SK-N-SH (cell line): Measurements from ENCODE around the gene ZP1. TPM values are rescaled to one million over a fixed set of nuclear protein-coding genes. Genes with fewer than 3 reads are reported as not detected.

Experiments
- CTCF ChIA-PET: fragments of 300-600, 350-600 bp; formaldehyde crosslinking; extraction: SDS; loops from one replicate; lab custom pipeline; 2021; lab: Yijun Ruan, JAX
- POLR2A ChIA-PET: fragments of 350-600 bp; sonication (Branson Sonifier 250); formaldehyde crosslinking; extraction: SDS; loops from one replicate; lab custom pipeline; 2020; ENCODE audit warnings: antibody characterized with exemption, inconsistent platforms; lab: Yijun Ruan, JAX
- DNase-seq: peaks from one replicate; pipeline ENCODE4 v3.0.0; 2012
- H2AFZ ChIP-seq: fragments of 200-600 bp; sonication (generic); 2 replicates; pipeline ENCODE4 v1.8.1; 2016; ENCODE audit warnings: antibody characterized with exemption, mild to moderate bottlenecking, low read depth
- H3F3A ChIP-seq: fragments of 200-600 bp; sonication (generic); replicated peaks from 2 replicates; pipeline ENCODE3; 2016; ENCODE audit warnings: antibody characterized with exemption, mild to moderate bottlenecking; ENCODE audit not compliant: insufficient read depth
- H3K27ac ChIP-seq, 2 experiments: fragments of 200-500 bp in 1 of 2; fragments of 200-600 bp in 1 of 2; sonication (Bioruptor generic) in 1 of 2; sonication (generic), shearing (Covaris generic) in 1 of 2; 2 replicates each; pipeline versions ENCODE4 v1.5.1 to v1.6.1; 2014 to 2016; ENCODE audit warnings: low read depth in 2 of 2, inconsistent platforms in 1 of 2, low read length in 1 of 2, mild to moderate bottlenecking in 1 of 2, mixed read lengths in 1 of 2
- H3K27me3 ChIP-seq: fragments of 200-600 bp; sonication (generic), shearing (Covaris generic); 2 replicates; pipeline ENCODE4 v1.6.1; 2016; ENCODE audit warnings: mixed run types; ENCODE audit not compliant: insufficient read depth
- H3K36me3 ChIP-seq, 2 experiments: fragments of 200-500 bp in 1 of 2; fragments of 200-600 bp in 1 of 2; sonication (Bioruptor generic) in 1 of 2; sonication (generic) in 1 of 2; replicated peaks in 1 of 2; 2 replicates each; pipeline versions ENCODE3 to v1.5.1; 2014 to 2016; ENCODE audit warnings: low read length in 1 of 2, mild to moderate bottlenecking in 1 of 2; ENCODE audit not compliant: insufficient read depth in 2 of 2, control insufficient read depth in 1 of 2
- H3K4me1 ChIP-seq, 2 experiments: fragments of 200-500 bp in 1 of 2; fragments of 200-600 bp in 1 of 2; sonication (Bioruptor generic) in 1 of 2; sonication (generic), shearing (Covaris generic) in 1 of 2; 2 replicates each; pipeline versions ENCODE4 v1.5.1 to v1.6.1; 2014 to 2016; ENCODE audit warnings: low read depth in 1 of 2, low read length in 1 of 2, mixed run types in 1 of 2; ENCODE audit not compliant: insufficient read depth in 2 of 2, control insufficient read depth in 1 of 2
- H3K4me2 ChIP-seq: fragments of 200-600 bp; sonication (generic), shearing (Covaris generic); 2 replicates; pipeline ENCODE4 v1.6.1; 2017; ENCODE audit warnings: mixed run types
- H3K4me3 ChIP-seq, 2 experiments: fragments of 200-500 bp in 1 of 2; fragments of 200-600 bp in 1 of 2; sonication (Bioruptor generic) in 1 of 2; sonication (generic), shearing (Covaris generic) in 1 of 2; 2 replicates each; pipeline versions ENCODE4 v1.5.1 to v1.8.1; 2014 to 2016; ENCODE audit warnings: low read depth in 2 of 2, inconsistent platforms in 1 of 2, low read length in 1 of 2, mild to moderate bottlenecking in 1 of 2, mixed read lengths in 1 of 2, moderate library complexity in 1 of 2
- H3K79me2 ChIP-seq: fragments of 200-600 bp; sonication (generic); 2 replicates; pipeline ENCODE4 v1.8.1; 2017; ENCODE audit warnings: mild to moderate bottlenecking; ENCODE audit not compliant: insufficient read depth
- H3K9ac ChIP-seq: fragments of 200-600 bp; sonication (generic); 2 replicates; pipeline ENCODE4 v1.6.1; 2017; ENCODE audit warnings: mixed run types
- H3K9me2 ChIP-seq: fragments of 200-600 bp; sonication (generic); 2 replicates; pipeline ENCODE4 v1.6.1; 2017; ENCODE audit warnings: mixed run types
- H3K9me3 ChIP-seq: fragments of 200-600 bp; sonication (generic); 2 replicates; pipeline ENCODE4 v1.6.1; 2017; ENCODE audit warnings: mixed run types, mild to moderate bottlenecking, moderate library complexity
- H4K20me1 ChIP-seq: fragments of 200-600 bp; sonication (generic); 2 replicates; pipeline ENCODE4 v1.6.1; 2017; ENCODE audit warnings: mild to moderate bottlenecking, mixed run types; ENCODE audit not compliant: insufficient read depth
- CHD2 ChIP-seq: fragments of 150-350 bp; IDR thresholded peaks from 2 replicates; pipeline ENCODE4 v1.6.1; 2018; ENCODE audit warnings: low read length; ENCODE audit not compliant: partially characterized antibody
- ELF1 ChIP-seq: IDR thresholded peaks from 2 replicates; pipeline ENCODE4 v1.4.0; 2012
- EP300 ChIP-seq, 2 experiments: IDR thresholded peaks; 2 replicates each; pipeline versions ENCODE4 v1.4.0 to v1.6.1; 2012; ENCODE audit warnings: borderline replicate concordance in 1 of 2, low read depth in 1 of 2, low read length in 1 of 2
- FOSL2 ChIP-seq: IDR thresholded peaks from 2 replicates; pipeline ENCODE4 v1.4.0; 2012; ENCODE audit warnings: low read depth, mild to moderate bottlenecking, moderate library complexity, borderline replicate concordance
- FOXM1 ChIP-seq: IDR thresholded peaks from 2 replicates; pipeline ENCODE4 v1.4.0; 2012; ENCODE audit warnings: low read depth, mild to moderate bottlenecking
- GATA2 ChIP-seq: sonication (generic); formaldehyde crosslinking; IDR thresholded peaks from 2 replicates; pipeline ENCODE4 v1.5.0; 2020; ENCODE audit warnings: mild to moderate bottlenecking, missing genetic modification reagents
- MXI1 ChIP-seq: IDR thresholded peaks from 2 replicates; pipeline ENCODE4 v1.6.1; 2012; ENCODE audit warnings: mild to moderate bottlenecking, low read depth, low read length, improper control_type of control experiment
- NRF1 ChIP-seq: IDR thresholded peaks from 2 replicates; pipeline ENCODE4 v1.6.1; 2012; ENCODE audit warnings: low read depth, mild to moderate bottlenecking, low read length
- RAD21 ChIP-seq: IDR thresholded peaks from 2 replicates; pipeline ENCODE4 v1.6.1; 2012; ENCODE audit warnings: mild to moderate bottlenecking, low read length
- RCOR1 ChIP-seq: fragments of 150-350 bp; IDR thresholded peaks from 2 replicates; pipeline ENCODE4 v1.6.1; 2017; ENCODE audit warnings: antibody characterized with exemption, low read length
- RFX5 ChIP-seq: IDR thresholded peaks from 2 replicates; pipeline ENCODE4 v1.6.1; 2012; ENCODE audit warnings: mild to moderate bottlenecking, improper control_type of control experiment, low read length
- SMC3 ChIP-seq: IDR thresholded peaks from 2 replicates; pipeline ENCODE4 v1.6.1; 2012; ENCODE audit warnings: low read depth, low read length, improper control_type of control experiment
- TCF12 ChIP-seq: IDR thresholded peaks from 2 replicates; pipeline ENCODE4 v1.4.0; 2012
- TEAD4 ChIP-seq: IDR thresholded peaks from 2 replicates; pipeline ENCODE4 v1.4.0; 2012; ENCODE audit warnings: mild to moderate bottlenecking, borderline replicate concordance; ENCODE audit not compliant: insufficient read depth
- WGBS: methylation state at CpG from one replicate; pipeline ENCODE4 v1.1.6; 2017; ENCODE audit warnings: low lambda C conversion rate; 5-methylcytosine and 5-hydroxymethylcytosine counted together
- polyA plus RNA-seq, 3 experiments: library from polyadenylated mRNA; depleted of rRNA; stranded (reverse); fragments of >200 nt; gene quantifications; 2 replicates each; pipeline ENCODE4 v1.2.3, GENCODE V29; 2012
- TF ChIP-seq, protein P1 (sequence below): IDR thresholded peaks from 2 replicates; pipeline ENCODE4; 2012
- TF ChIP-seq, protein P2 (sequence below): IDR thresholded peaks from 2 replicates; pipeline ENCODE4 v1.6.1; 2012; ENCODE audit warnings: mild to moderate bottlenecking, low read depth, low read length, moderate library complexity
- TF ChIP-seq, protein P3 (sequence below): IDR thresholded peaks from 2 replicates; pipeline ENCODE4 v1.4.0; 2012; ENCODE audit warnings: low read depth, borderline replicate concordance
- TF ChIP-seq, protein P4 (sequence below): IDR thresholded peaks from 2 replicates; pipeline ENCODE4 v1.4.0; 2012; ENCODE audit warnings: low read depth, borderline replicate concordance
- TF ChIP-seq, protein P5 (sequence below): IDR thresholded peaks from 2 replicates; pipeline ENCODE4 v1.4.0; 2012; ENCODE audit warnings: low read depth

The ZP1 gene
- polyA plus RNA-seq, 1 of the 3 experiments (the other 2 are of a cell fraction): not detected

DNA sequence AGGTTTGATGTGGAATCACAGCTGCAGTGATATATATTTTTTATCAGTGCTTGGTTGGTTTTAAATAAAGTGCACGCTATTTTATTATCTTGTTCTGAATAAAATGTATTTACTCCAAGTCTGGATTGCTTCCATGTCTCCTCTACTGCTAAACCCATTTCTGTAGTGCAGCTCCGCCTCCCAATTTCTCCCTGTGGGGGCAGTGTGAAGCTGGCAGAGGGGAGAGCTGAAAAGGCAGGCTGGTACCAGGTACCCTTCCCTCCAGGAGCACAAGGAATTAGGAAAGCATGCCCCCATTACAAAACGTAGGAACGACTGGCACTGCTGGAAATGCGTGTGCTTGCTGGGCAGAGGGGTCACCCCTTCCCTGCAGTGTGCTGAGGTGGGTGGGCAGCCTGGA lies 56.0 kb downstream of the ZP1 start:
- CTCF ChIA-PET: interaction anchor here (1.0 to 5.8 kb wide), 7 partner anchors 8 to 206 kb away, joined by 3 to 21 read pairs (median 5); no protein-coding TSS in a partner anchor

More for the DNA sequence above, 56.0 kb downstream of the ZP1 start:
- peaks cover 7 to 28% of the 10 kb centered on the region in 2 experiments; a peak in 3 of 4 replicates for H3K4me1 ChIP-seq
- H4K20me1 ChIP-seq: no peaks in the 10 kb centered on the region
- no peak overlapping the region for H2AFZ ChIP-seq
- no peak for TF ChIP-seq FOXM1
- no peak for TF ChIP-seq NRF1
- TF ChIP-seq, protein P1, sequence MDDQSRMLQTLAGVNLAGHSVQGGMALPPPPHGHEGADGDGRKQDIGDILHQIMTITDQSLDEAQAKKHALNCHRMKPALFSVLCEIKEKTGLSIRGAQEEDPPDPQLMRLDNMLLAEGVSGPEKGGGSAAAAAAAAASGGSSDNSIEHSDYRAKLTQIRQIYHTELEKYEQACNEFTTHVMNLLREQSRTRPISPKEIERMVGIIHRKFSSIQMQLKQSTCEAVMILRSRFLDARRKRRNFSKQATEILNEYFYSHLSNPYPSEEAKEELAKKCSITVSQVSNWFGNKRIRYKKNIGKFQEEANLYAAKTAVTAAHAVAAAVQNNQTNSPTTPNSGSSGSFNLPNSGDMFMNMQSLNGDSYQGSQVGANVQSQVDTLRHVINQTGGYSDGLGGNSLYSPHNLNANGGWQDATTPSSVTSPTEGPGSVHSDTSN: no peak
- TF ChIP-seq MXI1: no peak
- TF ChIP-seq ELF1: no peak
- TF ChIP-seq TEAD4: no peak
- TF ChIP-seq, protein P2, sequence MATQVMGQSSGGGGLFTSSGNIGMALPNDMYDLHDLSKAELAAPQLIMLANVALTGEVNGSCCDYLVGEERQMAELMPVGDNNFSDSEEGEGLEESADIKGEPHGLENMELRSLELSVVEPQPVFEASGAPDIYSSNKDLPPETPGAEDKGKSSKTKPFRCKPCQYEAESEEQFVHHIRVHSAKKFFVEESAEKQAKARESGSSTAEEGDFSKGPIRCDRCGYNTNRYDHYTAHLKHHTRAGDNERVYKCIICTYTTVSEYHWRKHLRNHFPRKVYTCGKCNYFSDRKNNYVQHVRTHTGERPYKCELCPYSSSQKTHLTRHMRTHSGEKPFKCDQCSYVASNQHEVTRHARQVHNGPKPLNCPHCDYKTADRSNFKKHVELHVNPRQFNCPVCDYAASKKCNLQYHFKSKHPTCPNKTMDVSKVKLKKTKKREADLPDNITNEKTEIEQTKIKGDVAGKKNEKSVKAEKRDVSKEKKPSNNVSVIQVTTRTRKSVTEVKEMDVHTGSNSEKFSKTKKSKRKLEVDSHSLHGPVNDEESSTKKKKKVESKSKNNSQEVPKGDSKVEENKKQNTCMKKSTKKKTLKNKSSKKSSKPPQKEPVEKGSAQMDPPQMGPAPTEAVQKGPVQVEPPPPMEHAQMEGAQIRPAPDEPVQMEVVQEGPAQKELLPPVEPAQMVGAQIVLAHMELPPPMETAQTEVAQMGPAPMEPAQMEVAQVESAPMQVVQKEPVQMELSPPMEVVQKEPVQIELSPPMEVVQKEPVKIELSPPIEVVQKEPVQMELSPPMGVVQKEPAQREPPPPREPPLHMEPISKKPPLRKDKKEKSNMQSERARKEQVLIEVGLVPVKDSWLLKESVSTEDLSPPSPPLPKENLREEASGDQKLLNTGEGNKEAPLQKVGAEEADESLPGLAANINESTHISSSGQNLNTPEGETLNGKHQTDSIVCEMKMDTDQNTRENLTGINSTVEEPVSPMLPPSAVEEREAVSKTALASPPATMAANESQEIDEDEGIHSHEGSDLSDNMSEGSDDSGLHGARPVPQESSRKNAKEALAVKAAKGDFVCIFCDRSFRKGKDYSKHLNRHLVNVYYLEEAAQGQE: no peak
- no peak for TF ChIP-seq GATA2 (CRISPR knock-in tag)
- no peak for TF ChIP-seq TCF12
- TF ChIP-seq SMC3: no peak
- TF ChIP-seq RAD21: no peak
- TF ChIP-seq CHD2: no peak
- no peak for TF ChIP-seq RFX5
- TF ChIP-seq, protein P3, sequence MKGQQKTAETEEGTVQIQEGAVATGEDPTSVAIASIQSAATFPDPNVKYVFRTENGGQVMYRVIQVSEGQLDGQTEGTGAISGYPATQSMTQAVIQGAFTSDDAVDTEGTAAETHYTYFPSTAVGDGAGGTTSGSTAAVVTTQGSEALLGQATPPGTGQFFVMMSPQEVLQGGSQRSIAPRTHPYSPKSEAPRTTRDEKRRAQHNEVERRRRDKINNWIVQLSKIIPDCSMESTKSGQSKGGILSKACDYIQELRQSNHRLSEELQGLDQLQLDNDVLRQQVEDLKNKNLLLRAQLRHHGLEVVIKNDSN: no peak
- TF ChIP-seq, protein P4, sequence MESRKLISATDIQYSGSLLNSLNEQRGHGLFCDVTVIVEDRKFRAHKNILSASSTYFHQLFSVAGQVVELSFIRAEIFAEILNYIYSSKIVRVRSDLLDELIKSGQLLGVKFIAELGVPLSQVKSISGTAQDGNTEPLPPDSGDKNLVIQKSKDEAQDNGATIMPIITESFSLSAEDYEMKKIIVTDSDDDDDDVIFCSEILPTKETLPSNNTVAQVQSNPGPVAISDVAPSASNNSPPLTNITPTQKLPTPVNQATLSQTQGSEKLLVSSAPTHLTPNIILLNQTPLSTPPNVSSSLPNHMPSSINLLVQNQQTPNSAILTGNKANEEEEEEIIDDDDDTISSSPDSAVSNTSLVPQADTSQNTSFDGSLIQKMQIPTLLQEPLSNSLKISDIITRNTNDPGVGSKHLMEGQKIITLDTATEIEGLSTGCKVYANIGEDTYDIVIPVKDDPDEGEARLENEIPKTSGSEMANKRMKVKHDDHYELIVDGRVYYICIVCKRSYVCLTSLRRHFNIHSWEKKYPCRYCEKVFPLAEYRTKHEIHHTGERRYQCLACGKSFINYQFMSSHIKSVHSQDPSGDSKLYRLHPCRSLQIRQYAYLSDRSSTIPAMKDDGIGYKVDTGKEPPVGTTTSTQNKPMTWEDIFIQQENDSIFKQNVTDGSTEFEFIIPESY: no peak
- TF ChIP-seq, protein P5, sequence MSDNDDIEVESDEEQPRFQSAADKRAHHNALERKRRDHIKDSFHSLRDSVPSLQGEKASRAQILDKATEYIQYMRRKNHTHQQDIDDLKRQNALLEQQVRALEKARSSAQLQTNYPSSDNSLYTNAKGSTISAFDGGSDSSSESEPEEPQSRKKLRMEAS: no peak
- TF ChIP-seq FOSL2: no peak
- no peak for TF ChIP-seq RCOR1
- TF ChIP-seq EP300 (IDR thresholded peaks at IDR 0.05; ENCODE audit: borderline replicate concordance in 1 of 2, low read depth in 1 of 2, low read length in 1 of 2): no peak
- TF ChIP-seq, all 33 proteins: peak for 0
- H3K36me3 ChIP-seq: peaks cover 6 to 34% of the 10 kb centered on the region in 2 experiments
- H3K27me3 ChIP-seq: no peaks in the 10 kb centered on the region
- no peaks in the 10 kb centered on the region for H3K9me3 ChIP-seq
- DNase-seq: peak; percentile 37
- no peak overlapping the region for H3K4me3 ChIP-seq
- POLR2A ChIA-PET: interaction anchor here (1.7 kb wide), 1 partner anchor 9 kb away, joined by 5 read pairs; the partner anchor contains the start of gene TMEM109
- H3K79me2 ChIP-seq: peaks cover 12% of the 10 kb centered on the region
- 98% methylated on average over 2 of the region's 5 CpGs for WGBS
- no peak overlapping the region; a peak in 1 of 4 replicates for H3K27ac ChIP-seq
- no peak overlapping the region for H3K4me2 ChIP-seq
- H3F3A ChIP-seq: no peaks in the 10 kb centered on the region
- no peaks in the 10 kb centered on the region for H3K9me2 ChIP-seq
- H3K9ac ChIP-seq: no peak overlapping the region
